A673 (cell line): ENCODE measurements around the gene RAB15. TPM values are rescaled to one million over a fixed set of nuclear protein-coding genes. Genes with fewer than 3 reads are reported as not detected.

Source experiments
- Bru-seq: library from RNA; stranded (reverse); fragments of 400-500 nt; gene quantifications from one replicate; lab custom pipeline; 2021; lab: Mats Ljungman, UMichigan
- BruChase-seq, 2 experiments: library from RNA; stranded (reverse); fragments of 400-500 nt; gene quantifications; one replicate each; lab custom pipeline; 2021; lab: Mats Ljungman, UMichigan
- BruUV-seq: library from RNA; stranded (reverse); fragments of 400-500 nt; replicated peaks from 2 replicates; lab custom pipeline; 2021; lab: Mats Ljungman, UMichigan
- CTCF ChIA-PET: fragments of 300-600 bp; sonication (Branson Sonifier 250); formaldehyde crosslinking; loops from one replicate; lab custom pipeline; 2022; ENCODE audit warnings: antibody characterized with exemption; lab: Charles Lee
- POLR2A ChIA-PET: fragments of 300-600 bp; sonication (Branson Sonifier 250); formaldehyde crosslinking; loops from one replicate; lab custom pipeline; 2022; ENCODE audit warnings: antibody characterized with exemption; ENCODE audit not compliant: low non-redundant PET; lab: Charles Lee
- DNase-seq: peaks from one replicate; pipeline ENCODE4 v3.0.0-alpha.2; 2015; ENCODE audit warnings: low spot score
- H3K27ac ChIP-seq: fragments of 200-600 bp; sonication (generic); 2 replicates; pipeline ENCODE4 v1.5.1; 2016; ENCODE audit warnings: mixed run types, low read depth, mild to moderate bottlenecking, mixed read lengths, antibody characterized with exemption, low read length; ENCODE audit not compliant: poor library complexity, severe bottlenecking
- H3K27me3 ChIP-seq: fragments of 200-600 bp; sonication (generic); replicated peaks from 2 replicates; pipeline ENCODE4 v1.6.1; 2017; ENCODE audit warnings: mixed run types, low read depth, mild to moderate bottlenecking, mixed read lengths, antibody characterized with exemption, low read length; ENCODE audit not compliant: insufficient read depth, poor library complexity
- H3K36me3 ChIP-seq: fragments of 200-600 bp; sonication (generic); 2 replicates; pipeline ENCODE4 v1.6.1; 2016; ENCODE audit warnings: mixed run types, mild to moderate bottlenecking, mixed read lengths, antibody characterized with exemption, low read length; ENCODE audit not compliant: insufficient read depth, poor library complexity, severe bottlenecking
- H3K4me1 ChIP-seq: fragments of 200-600 bp; sonication (generic); 2 replicates; pipeline ENCODE4 v1.6.1; 2017; ENCODE audit warnings: mixed run types, mild to moderate bottlenecking, mixed read lengths, antibody characterized with exemption, low read length; ENCODE audit not compliant: insufficient read depth, poor library complexity, severe bottlenecking
- H3K4me3 ChIP-seq: fragments of 200-600 bp; sonication (generic); 2 replicates; pipeline ENCODE4 v1.5.1; 2016; ENCODE audit warnings: low read depth, mixed run types, mild to moderate bottlenecking, mixed read lengths, low read length; ENCODE audit not compliant: poor library complexity, severe bottlenecking
- H3K9me3 ChIP-seq: fragments of 200-600 bp; sonication (generic); 2 replicates; pipeline ENCODE4 v1.6.1; 2016; ENCODE audit warnings: mixed run types, low read depth, mild to moderate bottlenecking, mixed read lengths, antibody characterized with exemption, low read length; ENCODE audit not compliant: poor library complexity, severe bottlenecking
- CTCF ChIP-seq: fragments of 300-800, 200-600 bp; sonication (generic); conservative IDR thresholded peaks from 2 replicates; pipeline ENCODE4 v1.5.1; 2017; ENCODE audit warnings: low read depth, mild to moderate bottlenecking, antibody characterized with exemption, low read length, moderate library complexity, mixed read lengths
- EZH2 ChIP-seq: fragments of 200-600 bp; sonication (generic); IDR thresholded peaks from 2 replicates; pipeline ENCODE4 v1.6.1; 2017; ENCODE audit warnings: borderline replicate concordance, low read depth, mild to moderate bottlenecking, mixed read lengths, antibody characterized with exemption, low read length; ENCODE audit not compliant: poor library complexity, severe bottlenecking
- intact Hi-C: fragments of 100-400 bp; cut with micrococcal nuclease; formaldehyde crosslinking; loops from one replicate; pipeline ENCODE4 v1.10.0; 2022; ENCODE audit not compliant: unreplicated experiment
- long read RNA-seq: library from polyadenylated mRNA; stranded (forward); transcript quantifications from one replicate; pipeline ENCODE4 v2.0.0, GENCODE V29; 2022
- total RNA-seq: library from RNA; stranded (reverse); gene quantifications from 2 replicates; pipeline ENCODE4 v1.2.3, GENCODE V29; 2021

Gene RAB15
- total RNA-seq (23.6 and 26.9 TPM in 2 replicates), Bru-seq, nascent RNA (percentile 52 among the genes with signal in this experiment), BruChase-seq, experiment 1, labeled RNA remaining after a 2-hour chase (percentile 56 among the genes with signal in this experiment), BruChase-seq, experiment 2, labeled RNA remaining after a 6-hour chase (percentile 68 among the genes with signal in this experiment)
- long read RNA-seq, transcript RAB15-203 (7 exons, 3,515 nt) = major isoform, 39 of 62 reads
- long read RNA-seq, partial matches to known transcripts = 2 of 62 reads
- long read RNA-seq, other reads (novel, unspliced or antisense) = 17 of 62 reads

GRCh38 chr14:64971943-64972791, at the start of gene RAB15:
Gene RAB15, minus strand, starts transcription at chr14:64972336. Its CDS starts 260 bp downstream, at chr14:64972076.
- TF ChIP-seq EZH2 = no peak
- TF ChIP-seq CTCF = no peak
- no TSS peak for BruUV-seq
- no peaks in the 10 kb centered on the region for H3K27me3 ChIP-seq
- intact Hi-C loops = no loop called here
- no peaks in the 10 kb centered on the region for H3K9me3 ChIP-seq
- peak; percentile 49 for DNase-seq
- peaks cover 20% of the 10 kb centered on the region for H3K4me1 ChIP-seq
- H3K27ac ChIP-seq = peak within 1 kb of the TSS; percentile 65
- POLR2A ChIA-PET = no interaction called here
- CTCF ChIA-PET = interaction anchor here (0.7 to 1.1 kb wide), 2 partner anchors 9 to 19 kb away, joined by 3 to 5 read pairs; no protein-coding TSS in a partner anchor
- H3K4me3 ChIP-seq = peak within 1 kb of the TSS; percentile 70
- no peaks in the 10 kb centered on the region for H3K36me3 ChIP-seq

- BruUV-seq = no TSS peak
- ChIA-PET CTCF (interaction anchor here (0.9 to 1.1 kb wide), 2 partner anchors 34 to 197 kb away, joined by 3 read pairs; partner anchors contain the start of gene FNTB), POLR2A (interaction anchor here (0.6 kb wide), 2 partner anchors 34 to 878 kb away, joined by 3 to 4 read pairs; partner anchors contain the start of gene FNTB)
- H3K4me1 ChIP-seq = no peaks in the 10 kb centered on the region
- DNase-seq = peak; percentile 54
- no peak overlapping the region for H3K4me3 ChIP-seq
- intact Hi-C loops = loop anchor here (2.0 kb wide), 1 partner anchor 19 kb away; no protein-coding TSS in a partner anchor
- H3K9me3 ChIP-seq = no peaks in the 10 kb centered on the region
- peaks cover 10% of the 10 kb centered on the region for H3K36me3 ChIP-seq
- peak; percentile 49 for TF ChIP-seq CTCF
- no peak for TF ChIP-seq EZH2
- no peaks in the 10 kb centered on the region for H3K27me3 ChIP-seq
- H3K27ac ChIP-seq = no peak overlapping the region
These were observed 47.9 kb upstream of the RAB15 start for GRCh38 chr14:65019944-65020566.

- no peak overlapping the region for H3K27ac ChIP-seq
- no peak for DNase-seq
- peaks cover 21% of the 10 kb centered on the region for H3K36me3 ChIP-seq
- no TSS peak for BruUV-seq
- no peaks in the 10 kb centered on the region for H3K9me3 ChIP-seq
- no peak for TF ChIP-seq CTCF
- TF ChIP-seq EZH2 = no peak
- ChIA-PET POLR2A (no interaction called here), CTCF (no interaction called here)
- intact Hi-C loops = no loop called here
- H3K27me3 ChIP-seq = no peaks in the 10 kb centered on the region
- no peak overlapping the region for H3K4me3 ChIP-seq
- no peaks in the 10 kb centered on the region for H3K4me1 ChIP-seq
These were observed 44.3 kb upstream of the RAB15 start for GRCh38 chr14:65016471-65016870.
